Measurements from ENCODE around the gene AQP3. TPM values are rescaled to one million over a fixed set of nuclear protein-coding genes. Genes with fewer than 3 reads are reported as not detected.

Gene AQP3
- total and polyA plus RNA-seq, 2 of the 13 experiments (the other 11 are each of a cell fraction or from before 2014, with no cell fraction given) = 1.4 to 5.5 TPM

GRCh38 chr9:33446946-33447798 lies at the start of gene AQP3 (continued):
- TF ChIP-seq, protein P1, sequence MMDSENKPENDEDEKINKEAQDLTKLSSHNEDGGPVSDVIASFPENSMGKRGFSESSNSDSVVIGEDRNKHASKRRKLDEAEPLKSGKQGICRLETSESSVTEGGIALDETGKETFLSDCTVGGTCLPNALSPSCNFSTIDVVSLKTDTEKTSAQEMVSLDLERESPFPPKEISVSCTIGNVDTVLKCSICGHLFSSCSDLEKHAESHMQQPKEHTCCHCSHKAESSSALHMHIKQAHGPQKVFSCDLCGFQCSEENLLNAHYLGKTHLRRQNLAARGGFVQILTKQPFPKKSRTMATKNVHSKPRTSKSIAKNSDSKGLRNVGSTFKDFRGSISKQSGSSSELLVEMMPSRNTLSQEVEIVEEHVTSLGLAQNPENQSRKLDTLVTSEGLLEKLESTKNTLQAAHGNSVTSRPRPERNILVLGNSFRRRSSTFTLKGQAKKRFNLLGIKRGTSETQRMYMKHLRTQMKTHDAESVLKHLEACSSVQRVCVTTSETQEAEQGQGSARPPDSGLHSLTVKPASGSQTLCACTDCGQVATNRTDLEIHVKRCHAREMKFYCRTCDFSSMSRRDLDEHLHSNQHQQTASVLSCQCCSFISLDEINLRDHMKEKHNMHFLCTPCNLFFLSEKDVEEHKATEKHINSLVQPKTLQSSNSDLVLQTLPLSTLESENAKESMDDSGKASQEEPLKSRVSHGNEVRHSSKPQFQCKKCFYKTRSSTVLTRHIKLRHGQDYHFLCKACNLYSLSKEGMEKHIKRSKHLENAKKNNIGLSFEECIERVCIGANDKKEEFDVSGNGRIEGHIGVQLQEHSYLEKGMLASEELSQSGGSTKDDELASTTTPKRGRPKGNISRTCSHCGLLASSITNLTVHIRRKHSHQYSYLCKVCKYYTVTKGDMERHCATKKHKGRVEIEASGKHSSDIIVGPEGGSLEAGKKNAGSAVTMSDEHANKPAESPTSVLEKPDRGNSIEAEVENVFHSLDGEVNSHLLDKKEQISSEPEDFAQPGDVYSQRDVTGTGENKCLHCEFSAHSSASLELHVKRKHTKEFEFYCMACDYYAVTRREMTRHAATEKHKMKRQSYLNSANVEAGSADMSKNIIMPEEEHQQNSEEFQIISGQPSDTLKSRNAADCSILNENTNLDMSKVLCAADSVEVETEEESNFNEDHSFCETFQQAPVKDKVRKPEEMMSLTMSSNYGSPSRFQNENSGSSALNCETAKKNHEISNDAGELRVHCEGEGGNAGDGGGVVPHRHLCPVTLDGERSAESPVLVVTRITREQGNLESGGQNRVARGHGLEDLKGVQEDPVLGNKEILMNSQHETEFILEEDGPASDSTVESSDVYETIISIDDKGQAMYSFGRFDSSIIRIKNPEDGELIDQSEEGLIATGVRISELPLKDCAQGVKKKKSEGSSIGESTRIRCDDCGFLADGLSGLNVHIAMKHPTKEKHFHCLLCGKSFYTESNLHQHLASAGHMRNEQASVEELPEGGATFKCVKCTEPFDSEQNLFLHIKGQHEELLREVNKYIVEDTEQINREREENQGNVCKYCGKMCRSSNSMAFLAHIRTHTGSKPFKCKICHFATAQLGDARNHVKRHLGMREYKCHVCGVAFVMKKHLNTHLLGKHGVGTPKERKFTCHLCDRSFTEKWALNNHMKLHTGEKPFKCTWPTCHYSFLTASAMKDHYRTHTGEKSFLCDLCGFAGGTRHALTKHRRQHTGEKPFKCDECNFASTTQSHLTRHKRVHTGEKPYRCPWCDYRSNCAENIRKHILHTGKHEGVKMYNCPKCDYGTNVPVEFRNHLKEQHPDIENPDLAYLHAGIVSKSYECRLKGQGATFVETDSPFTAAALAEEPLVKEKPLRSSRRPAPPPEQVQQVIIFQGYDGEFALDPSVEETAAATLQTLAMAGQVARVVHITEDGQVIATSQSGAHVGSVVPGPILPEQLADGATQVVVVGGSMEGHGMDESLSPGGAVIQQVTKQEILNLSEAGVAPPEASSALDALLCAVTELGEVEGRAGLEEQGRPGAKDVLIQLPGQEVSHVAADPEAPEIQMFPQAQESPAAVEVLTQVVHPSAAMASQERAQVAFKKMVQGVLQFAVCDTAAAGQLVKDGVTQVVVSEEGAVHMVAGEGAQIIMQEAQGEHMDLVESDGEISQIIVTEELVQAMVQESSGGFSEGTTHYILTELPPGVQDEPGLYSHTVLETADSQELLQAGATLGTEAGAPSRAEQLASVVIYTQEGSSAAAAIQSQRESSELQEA (CRISPR knock-in tag; IDR thresholded peaks at IDR 0.05; ENCODE audit: not compliant biosample characterization) = no peak
- TF ChIP-seq ZFAT (CRISPR knock-in tag; conservative IDR thresholded peaks at IDR 0.05) (no peak), GTF3A (CRISPR knock-in tag; conservative IDR thresholded peaks at IDR 0.05) (no peak), HNF4G (IDR thresholded peaks at IDR 0.05; ENCODE audit: borderline replicate concordance, low read depth, low read length) (no peak), HNF4G (CRISPR knock-in tag; IDR thresholded peaks at IDR 0.05; ENCODE audit: borderline replicate concordance, low read depth) (no peak), RORA (CRISPR knock-in tag; IDR thresholded peaks at IDR 0.05) (no peak), ZNF350 (CRISPR knock-in tag; IDR thresholded peaks at IDR 0.05; ENCODE audit: borderline replicate concordance, low read depth) (no peak), ONECUT2 (CRISPR knock-in tag; IDR thresholded peaks at IDR 0.05) (no peak)
- TF ChIP-seq, protein P2, sequence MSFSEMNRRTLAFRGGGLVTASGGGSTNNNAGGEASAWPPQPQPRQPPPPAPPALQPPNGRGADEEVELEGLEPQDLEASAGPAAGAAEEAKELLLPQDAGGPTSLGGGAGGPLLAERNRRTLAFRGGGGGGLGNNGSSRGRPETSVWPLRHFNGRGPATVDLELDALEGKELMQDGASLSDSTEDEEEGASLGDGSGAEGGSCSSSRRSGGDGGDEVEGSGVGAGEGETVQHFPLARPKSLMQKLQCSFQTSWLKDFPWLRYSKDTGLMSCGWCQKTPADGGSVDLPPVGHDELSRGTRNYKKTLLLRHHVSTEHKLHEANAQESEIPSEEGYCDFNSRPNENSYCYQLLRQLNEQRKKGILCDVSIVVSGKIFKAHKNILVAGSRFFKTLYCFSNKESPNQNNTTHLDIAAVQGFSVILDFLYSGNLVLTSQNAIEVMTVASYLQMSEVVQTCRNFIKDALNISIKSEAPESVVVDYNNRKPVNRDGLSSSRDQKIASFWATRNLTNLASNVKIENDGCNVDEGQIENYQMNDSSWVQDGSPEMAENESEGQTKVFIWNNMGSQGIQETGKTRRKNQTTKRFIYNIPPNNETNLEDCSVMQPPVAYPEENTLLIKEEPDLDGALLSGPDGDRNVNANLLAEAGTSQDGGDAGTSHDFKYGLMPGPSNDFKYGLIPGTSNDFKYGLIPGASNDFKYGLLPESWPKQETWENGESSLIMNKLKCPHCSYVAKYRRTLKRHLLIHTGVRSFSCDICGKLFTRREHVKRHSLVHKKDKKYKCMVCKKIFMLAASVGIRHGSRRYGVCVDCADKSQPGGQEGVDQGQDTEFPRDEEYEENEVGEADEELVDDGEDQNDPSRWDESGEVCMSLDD (CRISPR knock-in tag; IDR thresholded peaks at IDR 0.05; ENCODE audit: borderline replicate concordance) = no peak
- TF ChIP-seq, protein P3, sequence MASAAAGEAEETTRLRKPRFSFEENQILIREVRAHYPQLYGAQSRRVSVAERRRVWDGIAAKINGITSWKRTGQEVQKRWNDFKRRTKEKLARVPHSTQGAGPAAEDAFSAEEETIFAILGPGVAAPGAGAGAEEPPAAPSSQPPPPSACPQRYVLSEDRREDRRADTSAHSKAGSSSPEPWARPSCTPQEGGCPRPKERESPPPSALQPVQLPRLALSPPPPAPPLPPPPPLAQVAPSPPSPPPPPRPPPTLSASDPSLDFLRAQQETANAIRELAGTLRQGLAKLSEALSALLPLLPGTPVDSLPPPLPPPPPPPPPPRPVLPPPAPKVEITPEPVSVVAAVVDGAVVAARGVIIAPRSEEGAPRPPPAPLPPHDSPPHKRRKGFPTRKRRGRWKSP (CRISPR knock-in tag; IDR thresholded peaks at IDR 0.05) = 0 out of 2 replicates have a peak, but pooled peaks have one; percentile 30

Data from HepG2 (cell line).